Measurements from ENCODE around the gene GP9. TPM values are rescaled to one million over a fixed set of nuclear protein-coding genes. Genes with fewer than 3 reads are reported as not detected.

Gene GP9
- polyA plus RNA-seq, 1 of the 3 experiments (the other 2 are of a cell fraction) = not detected

- Histone ChIP-seq H3K9me2 (no peaks in the 10 kb centered on the region), H2AFZ (ENCODE audit: low read depth) (no peak overlapping the region), H3K4me2 (no peak overlapping the region), H3K27me3 (ENCODE audit: insufficient read depth) (no peaks in the 10 kb centered on the region), H3K9ac (no peak overlapping the region), H3K36me3 (replicated peaks in 1 of 2; ENCODE audit: control insufficient read depth in 1 of 2, insufficient read depth in 2 of 2, low read length in 1 of 2) (no peaks in the 10 kb centered on the region), H3K9me3 (no peaks in the 10 kb centered on the region), H3F3A (replicated peaks; ENCODE audit: insufficient read depth) (no peaks in the 10 kb centered on the region), H3K4me3 (ENCODE audit: low read depth in 2 of 2, low read length in 1 of 2) (no peak overlapping the region), H3K79me2 (ENCODE audit: insufficient read depth) (no peaks in the 10 kb centered on the region), H3K4me1 (ENCODE audit: control insufficient read depth in 1 of 2, insufficient read depth in 2 of 2, low read depth in 1 of 2, low read length in 1 of 2) (no peaks in the 10 kb centered on the region; a peak in 1 of 4 replicates), H4K20me1 (ENCODE audit: insufficient read depth) (no peaks in the 10 kb centered on the region), H3K27ac (ENCODE audit: low read depth in 2 of 2, low read length in 1 of 2) (no peak overlapping the region)
- POLR2A ChIA-PET = no interaction called here
- TF ChIP-seq TEAD4 (IDR thresholded peaks at IDR 0.05; ENCODE audit: borderline replicate concordance, insufficient read depth) (no peak), ELF1 (IDR thresholded peaks at IDR 0.05) (no peak), FOXJ3 (CRISPR knock-in tag; IDR thresholded peaks at IDR 0.05) (no peak), MEF2A (IDR thresholded peaks at IDR 0.05; ENCODE audit: borderline replicate concordance, low read depth) (no peak), FOXM1 (IDR thresholded peaks at IDR 0.05; ENCODE audit: low read depth) (no peak), GABPA (IDR thresholded peaks at IDR 0.05; ENCODE audit: low read depth) (no peak), PBX3 (IDR thresholded peaks at IDR 0.05) (no peak), USF1 (IDR thresholded peaks at IDR 0.05; ENCODE audit: borderline replicate concordance, low read depth) (no peak), MAX (IDR thresholded peaks at IDR 0.05; ENCODE audit: low read depth) (no peak)
- CTCF ChIA-PET = interaction anchor here (0.7 to 1.2 kb wide), 2 partner anchors 51 to 112 kb away, joined by 3 read pairs; no protein-coding TSS in a partner anchor
- DNase-seq = no peak
- 83% methylated on average over 9 of the region's 9 CpGs for WGBS (ENCODE audit: low lambda C conversion rate)
Observed at GRCh38 chr3:129082026-129082425, 21.4 kb downstream of the GP9 start.

GRCh38 chr3:129084501-129084900 is 23.9 kb downstream of the GP9 start:
- TF ChIP-seq SMC3 (IDR thresholded peaks at IDR 0.05; ENCODE audit: low read depth, low read length) = no peak
- no peak for TF ChIP-seq POLR2AphosphoS5 (IDR thresholded peaks at IDR 0.05; ENCODE audit: low read depth, low read length)
- TF ChIP-seq TAF1 (IDR thresholded peaks at IDR 0.05; ENCODE audit: borderline replicate concordance, low read depth, low read length) = no peak
- no peak for TF ChIP-seq ELF1 (IDR thresholded peaks at IDR 0.05)
- no peak for TF ChIP-seq REST (IDR thresholded peaks at IDR 0.05; ENCODE audit: low read depth, low read length)
- TF ChIP-seq CTCF (IDR thresholded peaks at IDR 0.05) = no peak
- TF ChIP-seq SIN3A (IDR thresholded peaks at IDR 0.05; ENCODE audit: borderline replicate concordance, low read depth, low read length) = no peak
- Histone ChIP-seq H3K27me3 (ENCODE audit: insufficient read depth) (no peaks in the 10 kb centered on the region), H3K9ac (no peak overlapping the region), H3K4me1 (ENCODE audit: control insufficient read depth in 1 of 2, insufficient read depth in 2 of 2, low read depth in 1 of 2, low read length in 1 of 2) (no peaks in the 10 kb centered on the region), H3K9me3 (no peaks in the 10 kb centered on the region), H3K4me3 (ENCODE audit: low read depth in 2 of 2, low read length in 1 of 2) (no peak overlapping the region), H3K36me3 (replicated peaks in 1 of 2; ENCODE audit: control insufficient read depth in 1 of 2, insufficient read depth in 2 of 2, low read length in 1 of 2) (no peaks in the 10 kb centered on the region), H3F3A (replicated peaks; ENCODE audit: insufficient read depth) (no peaks in the 10 kb centered on the region), H3K4me2 (no peak overlapping the region), H2AFZ (ENCODE audit: low read depth) (no peak overlapping the region), H4K20me1 (ENCODE audit: insufficient read depth) (no peaks in the 10 kb centered on the region), H3K27ac (ENCODE audit: low read depth in 2 of 2, low read length in 1 of 2) (no peak overlapping the region), H3K9me2 (no peaks in the 10 kb centered on the region), H3K79me2 (ENCODE audit: insufficient read depth) (no peaks in the 10 kb centered on the region)
- WGBS (ENCODE audit: low lambda C conversion rate) = 100% methylated on average over 3 of the region's 6 CpGs
- POLR2A ChIA-PET = interaction anchor here (0.7 kb wide), 1 partner anchor 132 kb away, joined by 4 read pairs; no protein-coding TSS in a partner anchor
- no peak for DNase-seq
- CTCF ChIA-PET = interaction anchor here (2.5 kb wide), 1 partner anchor 114 kb away, joined by 15 read pairs; no protein-coding TSS in a partner anchor
